Prostate gland (tissue), 2 donors: ENCODE results near the gene PLEKHH2.

Experiments used
- POLR2A ChIP-seq: fragments of 450-650 bp; IDR thresholded peaks from one replicate; pipeline ENCODE4 v1.6.1; 2016; ENCODE audit warnings: antibody characterized with exemption, mild to moderate bottlenecking
- TF ChIP-seq, protein P1 (sequence below), 4 experiments: fragments of 200-600 bp in 2 of 4; fragments of 450-650 bp in 2 of 4; sonication (generic) in 2 of 4; IDR thresholded peaks; 1 replicate in 3 of 4; 2 replicates in 1 of 4; pipeline ENCODE4 v1.5.1; 2016 to 2019; ENCODE audit warnings: antibody characterized with exemption in 4 of 4, mild to moderate bottlenecking in 2 of 4, moderate library complexity in 2 of 4

DNA sequence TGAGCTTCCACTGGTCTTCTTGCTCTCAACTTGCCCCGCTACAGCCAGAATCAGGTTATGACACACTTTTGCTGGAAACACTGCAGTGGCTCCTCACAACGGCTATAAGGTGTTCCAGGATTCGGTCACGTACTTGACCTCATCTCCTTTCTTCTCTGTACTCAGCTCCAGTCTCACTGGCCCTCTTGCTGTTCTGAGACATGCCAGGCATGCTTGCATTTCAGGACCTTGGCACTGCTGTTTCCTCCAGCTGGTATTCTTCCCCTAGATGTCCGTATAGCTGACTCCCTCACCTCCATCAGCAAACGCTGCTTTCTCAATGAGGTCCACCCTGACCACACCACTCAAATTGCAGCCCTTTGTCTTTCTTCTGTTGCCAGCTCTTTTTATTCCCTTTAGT lies 71.1 kb downstream of the PLEKHH2 start:
- TF ChIP-seq, protein P1, sequence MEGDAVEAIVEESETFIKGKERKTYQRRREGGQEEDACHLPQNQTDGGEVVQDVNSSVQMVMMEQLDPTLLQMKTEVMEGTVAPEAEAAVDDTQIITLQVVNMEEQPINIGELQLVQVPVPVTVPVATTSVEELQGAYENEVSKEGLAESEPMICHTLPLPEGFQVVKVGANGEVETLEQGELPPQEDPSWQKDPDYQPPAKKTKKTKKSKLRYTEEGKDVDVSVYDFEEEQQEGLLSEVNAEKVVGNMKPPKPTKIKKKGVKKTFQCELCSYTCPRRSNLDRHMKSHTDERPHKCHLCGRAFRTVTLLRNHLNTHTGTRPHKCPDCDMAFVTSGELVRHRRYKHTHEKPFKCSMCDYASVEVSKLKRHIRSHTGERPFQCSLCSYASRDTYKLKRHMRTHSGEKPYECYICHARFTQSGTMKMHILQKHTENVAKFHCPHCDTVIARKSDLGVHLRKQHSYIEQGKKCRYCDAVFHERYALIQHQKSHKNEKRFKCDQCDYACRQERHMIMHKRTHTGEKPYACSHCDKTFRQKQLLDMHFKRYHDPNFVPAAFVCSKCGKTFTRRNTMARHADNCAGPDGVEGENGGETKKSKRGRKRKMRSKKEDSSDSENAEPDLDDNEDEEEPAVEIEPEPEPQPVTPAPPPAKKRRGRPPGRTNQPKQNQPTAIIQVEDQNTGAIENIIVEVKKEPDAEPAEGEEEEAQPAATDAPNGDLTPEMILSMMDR (IDR thresholded peaks at IDR 0.05), result no peak
- TF ChIP-seq POLR2A, result no peak
